ENCODE data around the gene RFX2. TPM values are rescaled to one million over a fixed set of nuclear protein-coding genes. Genes with fewer than 3 reads are reported as not detected.

The RFX2 gene
- total and polyA plus RNA-seq, 9 of the 15 experiments (the other 6 are each of a cell fraction or from before 2014, with no cell fraction given) = 3.6 to 18.7 (median 8.7) TPM

GRCh38 chr19:6087074-6087571, 23.2 kb downstream of the RFX2 start (continued):
- no peak for TF ChIP-seq NR2C2 (CRISPR knock-in tag; IDR thresholded peaks at IDR 0.05)
- TF ChIP-seq NR2C2 (tag; IDR thresholded peaks at IDR 0.05) = peak; percentile 9; the same call in 1 of the 2 replicates
- 0 out of 2 replicates have a peak, but pooled peaks have one; percentile 42 for TF ChIP-seq POLR2AphosphoS5 (IDR thresholded peaks at IDR 0.05; ENCODE audit: control insufficient read depth, insufficient read depth, low read depth, low read length)
- no peak for TF ChIP-seq GTF2F1 (IDR thresholded peaks at IDR 0.05; ENCODE audit: low read depth, low read length)
- TF ChIP-seq HNRNPLL (IDR thresholded peaks at IDR 0.05; ENCODE audit: low read depth, low read length, poor library complexity, severe bottlenecking) = no peak
- no peak for TF ChIP-seq ZNF449 (CRISPR knock-in tag; IDR thresholded peaks at IDR 0.05)
- TF ChIP-seq RBBP5 (IDR thresholded peaks at IDR 0.05; ENCODE audit: borderline replicate concordance, insufficient read depth, low read length, poor library complexity, severe bottlenecking) = peak; percentile 44
- peak in 1 of 2 experiments; percentile 45; a peak in 1 of 4 replicates for TF ChIP-seq RCOR1 (IDR thresholded peaks at IDR 0.05; ENCODE audit: borderline replicate concordance in 1 of 2, low read depth in 2 of 2, low read length in 2 of 2)
- TF ChIP-seq ZNF384 (IDR thresholded peaks at IDR 0.05; ENCODE audit: low read depth, low read length) = no peak
- peak; percentile 91 for TF ChIP-seq PKNOX1 (IDR thresholded peaks at IDR 0.05)
- TF ChIP-seq HCFC1 (IDR thresholded peaks at IDR 0.05; ENCODE audit: low read depth, low read length) = no peak
- TF ChIP-seq ZNF780A (CRISPR knock-in tag; IDR thresholded peaks at IDR 0.05) = no peak
- TF ChIP-seq SAFB (IDR thresholded peaks at IDR 0.05; ENCODE audit: borderline replicate concordance, low read depth, low read length) = no peak
- peak; percentile 40; the same call in 1 of the 2 replicates for TF ChIP-seq VEZF1 (CRISPR knock-in tag; IDR thresholded peaks at IDR 0.05)
- TF ChIP-seq CLOCK (CRISPR knock-in tag; IDR thresholded peaks at IDR 0.05; ENCODE audit: borderline replicate concordance) = no peak
- TF ChIP-seq CEBPG (CRISPR knock-in tag; IDR thresholded peaks at IDR 0.05) = no peak
- no peak for TF ChIP-seq CEBPG (tag; conservative IDR thresholded peaks at IDR 0.05 in 1 of 2, IDR thresholded peaks at IDR 0.05 in 1 of 2)
- TF ChIP-seq CREB3L1 (IDR thresholded peaks at IDR 0.05; ENCODE audit: borderline replicate concordance, low read depth) = no peak
- no peak for TF ChIP-seq ZNF583 (CRISPR knock-in tag; IDR thresholded peaks at IDR 0.05)
